ENCODE measurements around the gene EVC2. TPM values are rescaled to one million over a fixed set of nuclear protein-coding genes. Genes with fewer than 3 reads are reported as not detected.

Gene EVC2
- total RNA-seq, 1 experiment from 2014 or later = not detected

GRCh38 chr4:5756271-5756670 lies 47.9 kb upstream of the EVC2 start:
- Histone ChIP-seq H3K4me3 (ENCODE audit: low read depth in 2 of 2, low read length in 2 of 2) (no peak overlapping the region), H3K36me3 (ENCODE audit: control insufficient read depth, insufficient read depth, low read length) (no peaks in the 10 kb centered on the region), H3K9me3 (ENCODE audit: control insufficient read depth, insufficient read depth, low read depth, low read length) (no peaks in the 10 kb centered on the region), H3K4me1 (ENCODE audit: control insufficient read depth, insufficient read depth, low read length) (peaks cover 3% of the 10 kb centered on the region; the same call in 1 of the 2 replicates), H3K27me3 (ENCODE audit: control insufficient read depth, insufficient read depth, low read length) (no peaks in the 10 kb centered on the region), H3K27ac (ENCODE audit: low read length) (no peak overlapping the region)
- TF ChIP-seq, protein P1, sequence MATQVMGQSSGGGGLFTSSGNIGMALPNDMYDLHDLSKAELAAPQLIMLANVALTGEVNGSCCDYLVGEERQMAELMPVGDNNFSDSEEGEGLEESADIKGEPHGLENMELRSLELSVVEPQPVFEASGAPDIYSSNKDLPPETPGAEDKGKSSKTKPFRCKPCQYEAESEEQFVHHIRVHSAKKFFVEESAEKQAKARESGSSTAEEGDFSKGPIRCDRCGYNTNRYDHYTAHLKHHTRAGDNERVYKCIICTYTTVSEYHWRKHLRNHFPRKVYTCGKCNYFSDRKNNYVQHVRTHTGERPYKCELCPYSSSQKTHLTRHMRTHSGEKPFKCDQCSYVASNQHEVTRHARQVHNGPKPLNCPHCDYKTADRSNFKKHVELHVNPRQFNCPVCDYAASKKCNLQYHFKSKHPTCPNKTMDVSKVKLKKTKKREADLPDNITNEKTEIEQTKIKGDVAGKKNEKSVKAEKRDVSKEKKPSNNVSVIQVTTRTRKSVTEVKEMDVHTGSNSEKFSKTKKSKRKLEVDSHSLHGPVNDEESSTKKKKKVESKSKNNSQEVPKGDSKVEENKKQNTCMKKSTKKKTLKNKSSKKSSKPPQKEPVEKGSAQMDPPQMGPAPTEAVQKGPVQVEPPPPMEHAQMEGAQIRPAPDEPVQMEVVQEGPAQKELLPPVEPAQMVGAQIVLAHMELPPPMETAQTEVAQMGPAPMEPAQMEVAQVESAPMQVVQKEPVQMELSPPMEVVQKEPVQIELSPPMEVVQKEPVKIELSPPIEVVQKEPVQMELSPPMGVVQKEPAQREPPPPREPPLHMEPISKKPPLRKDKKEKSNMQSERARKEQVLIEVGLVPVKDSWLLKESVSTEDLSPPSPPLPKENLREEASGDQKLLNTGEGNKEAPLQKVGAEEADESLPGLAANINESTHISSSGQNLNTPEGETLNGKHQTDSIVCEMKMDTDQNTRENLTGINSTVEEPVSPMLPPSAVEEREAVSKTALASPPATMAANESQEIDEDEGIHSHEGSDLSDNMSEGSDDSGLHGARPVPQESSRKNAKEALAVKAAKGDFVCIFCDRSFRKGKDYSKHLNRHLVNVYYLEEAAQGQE (IDR thresholded peaks at IDR 0.05; ENCODE audit: insufficient read depth in 1 of 2, low read depth in 2 of 2, low read length in 1 of 2) = no peak
- no peak for TF ChIP-seq SIN3A (IDR thresholded peaks at IDR 0.05; ENCODE audit: borderline replicate concordance, insufficient read depth, low read depth, low read length)
- TF ChIP-seq, protein P2, sequence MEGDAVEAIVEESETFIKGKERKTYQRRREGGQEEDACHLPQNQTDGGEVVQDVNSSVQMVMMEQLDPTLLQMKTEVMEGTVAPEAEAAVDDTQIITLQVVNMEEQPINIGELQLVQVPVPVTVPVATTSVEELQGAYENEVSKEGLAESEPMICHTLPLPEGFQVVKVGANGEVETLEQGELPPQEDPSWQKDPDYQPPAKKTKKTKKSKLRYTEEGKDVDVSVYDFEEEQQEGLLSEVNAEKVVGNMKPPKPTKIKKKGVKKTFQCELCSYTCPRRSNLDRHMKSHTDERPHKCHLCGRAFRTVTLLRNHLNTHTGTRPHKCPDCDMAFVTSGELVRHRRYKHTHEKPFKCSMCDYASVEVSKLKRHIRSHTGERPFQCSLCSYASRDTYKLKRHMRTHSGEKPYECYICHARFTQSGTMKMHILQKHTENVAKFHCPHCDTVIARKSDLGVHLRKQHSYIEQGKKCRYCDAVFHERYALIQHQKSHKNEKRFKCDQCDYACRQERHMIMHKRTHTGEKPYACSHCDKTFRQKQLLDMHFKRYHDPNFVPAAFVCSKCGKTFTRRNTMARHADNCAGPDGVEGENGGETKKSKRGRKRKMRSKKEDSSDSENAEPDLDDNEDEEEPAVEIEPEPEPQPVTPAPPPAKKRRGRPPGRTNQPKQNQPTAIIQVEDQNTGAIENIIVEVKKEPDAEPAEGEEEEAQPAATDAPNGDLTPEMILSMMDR (IDR thresholded peaks at IDR 0.05) = no peak
- TF ChIP-seq POLR2AphosphoS5 (IDR thresholded peaks at IDR 0.05; ENCODE audit: low read depth, low read length) = no peak
- TF ChIP-seq TCF7L2 (IDR thresholded peaks at IDR 0.05; ENCODE audit: low read depth, low read length) = no peak
- ChIA-PET POLR2A (no interaction called here), CTCF (no interaction called here)
- in situ Hi-C loops (cut with HindIII; ENCODE audit: low pct_unique_long_range_greater_than_20kb, low sequenced_read_pairs) (no loop called here), intact Hi-C loops (cut with micrococcal nuclease; ENCODE audit: unreplicated experiment) (no loop called here)
- DNase-seq (ENCODE audit: low read depth, low spot score) = no peak
- no peak for ATAC-seq
- BruUV-seq (replicated peaks) = no TSS peak

DNA sequence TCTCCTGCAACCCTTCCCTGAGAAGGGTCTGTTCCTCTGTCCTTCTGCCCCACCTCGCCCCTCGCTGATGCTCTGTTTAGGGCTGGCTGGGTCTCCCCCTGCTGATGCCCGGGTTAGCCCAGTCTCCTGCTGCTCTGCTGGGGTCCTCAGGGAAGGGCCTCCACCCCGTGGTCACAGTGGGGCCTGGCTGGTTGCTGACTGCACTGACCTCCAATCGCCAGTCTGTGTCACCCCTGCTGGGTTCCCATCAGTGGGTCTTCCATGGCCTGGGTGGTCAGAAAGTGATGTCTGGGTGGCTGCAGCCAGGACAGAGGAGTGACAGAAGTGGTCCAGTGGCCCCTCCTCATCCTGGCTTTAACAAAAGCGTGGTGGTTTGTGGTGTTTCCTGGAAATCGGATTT lies 47.3 kb upstream of the EVC2 start:
- POLR2A ChIA-PET = no interaction called here
- no peaks in the 10 kb centered on the region for H3K36me3 ChIP-seq (ENCODE audit: control insufficient read depth, insufficient read depth, low read length)
- no peaks in the 10 kb centered on the region for H3K27me3 ChIP-seq (ENCODE audit: control insufficient read depth, insufficient read depth, low read length)
- H3K27ac ChIP-seq (ENCODE audit: low read length) = no peak overlapping the region
- DNase-seq (ENCODE audit: low read depth, low spot score) (no peak), ATAC-seq (no peak)
- no peak for TF ChIP-seq POLR2AphosphoS5 (IDR thresholded peaks at IDR 0.05; ENCODE audit: low read depth, low read length)
- TF ChIP-seq TCF7L2 (IDR thresholded peaks at IDR 0.05; ENCODE audit: low read depth, low read length) = no peak
- TF ChIP-seq SIN3A (IDR thresholded peaks at IDR 0.05; ENCODE audit: borderline replicate concordance, insufficient read depth, low read depth, low read length) = no peak
- TF ChIP-seq, protein P1 (IDR thresholded peaks at IDR 0.05; ENCODE audit: insufficient read depth in 1 of 2, low read depth in 2 of 2, low read length in 1 of 2) = no peak
- TF ChIP-seq, protein P2 (IDR thresholded peaks at IDR 0.05) = no peak
- CTCF ChIA-PET = no interaction called here
- no peaks in the 10 kb centered on the region for H3K9me3 ChIP-seq (ENCODE audit: control insufficient read depth, insufficient read depth, low read depth, low read length)
- in situ Hi-C loops (cut with HindIII; ENCODE audit: low pct_unique_long_range_greater_than_20kb, low sequenced_read_pairs) (no loop called here), intact Hi-C loops (cut with micrococcal nuclease; ENCODE audit: unreplicated experiment) (no loop called here)
- H3K4me3 ChIP-seq (ENCODE audit: low read depth in 2 of 2, low read length in 2 of 2) = no peak overlapping the region
- no TSS peak for BruUV-seq (replicated peaks)
- H3K4me1 ChIP-seq (ENCODE audit: control insufficient read depth, insufficient read depth, low read length) = peaks cover 3% of the 10 kb centered on the region; the same call in 1 of the 2 replicates
